Measurements from ENCODE around the gene PCDHA10.

The PCDHA10 gene

GRCh38 chr5:140916325-140916724, 60.6 kb downstream of the PCDHA10 start:
- DNase-seq (ENCODE audit: insufficient read length, low spot score) (no peak), FAIRE-seq (no peak)
- TF ChIP-seq TAF1 (IDR thresholded peaks at IDR 0.05; ENCODE audit: low read depth, low read length) (no peak), POU2F2 (IDR thresholded peaks at IDR 0.05; ENCODE audit: low read depth, low read length) (no peak), SPI1 (IDR thresholded peaks at IDR 0.05; ENCODE audit: low read depth, low read length) (no peak), POLR2A (IDR thresholded peaks at IDR 0.05; ENCODE audit: low read depth, low read length) (no peak), PAX5 (IDR thresholded peaks at IDR 0.05; ENCODE audit: insufficient read depth, low read length, severe bottlenecking) (no peak), POLR2AphosphoS5 (IDR thresholded peaks at IDR 0.05; ENCODE audit: low read depth, low read length) (no peak)
